HFFc6 (cell line): ENCODE results near the gene STAM2. TPM values are rescaled to one million over a fixed set of nuclear protein-coding genes. Genes with fewer than 3 reads are reported as not detected.
"Not testable (repeated sequence)": the region's sequence is repeated elsewhere in the genome, so short reads cannot be mapped to it uniquely, and the experiment has no call there.

Experiments
- DNase-seq: peaks from one replicate; pipeline ENCODE4 v3.0.0-alpha.2; 2018
- H3K27ac Mint-ChIP-seq: 2 replicates; pipeline ENCODE4 v1.8.0; 2020; ENCODE audit warnings: mild to moderate bottlenecking, mixed read lengths
- H3K27me3 Mint-ChIP-seq: 2 replicates; pipeline ENCODE4 v1.8.0; 2021; ENCODE audit warnings: mild to moderate bottlenecking, moderate library complexity, mixed read lengths; ENCODE audit not compliant: insufficient read depth
- H3K36me3 Mint-ChIP-seq: 2 replicates; pipeline ENCODE4 v1.8.0; 2021; ENCODE audit warnings: low read depth, mixed read lengths
- H3K4me1 Mint-ChIP-seq: 2 replicates; pipeline ENCODE4 v1.8.0; 2020; ENCODE audit warnings: low read depth, mixed read lengths
- H3K4me3 Mint-ChIP-seq: 2 replicates; pipeline ENCODE4 v1.8.0; 2020; ENCODE audit warnings: mild to moderate bottlenecking, moderate library complexity, mixed read lengths
- H3K9me3 Mint-ChIP-seq: 2 replicates; pipeline ENCODE4 v1.8.0; 2020; ENCODE audit warnings: mild to moderate bottlenecking, mixed read lengths
- total RNA-seq, 6 experiments: library from RNA; stranded (reverse); fragmentation: NEBNext Ultra II Directional; extraction: Animal tissue kit (Norgen Biotek cat#: 25700); gene quantifications; 2 replicates in 1 of 6; 3 replicates in 5 of 6; pipeline ENCODE4 v1.2.3, GENCODE V29; 2021
- TF ChIP-seq, protein P1 (sequence below): fragments of 200-600 bp; sonication (generic); IDR thresholded peaks from 2 replicates; pipeline ENCODE4 v1.5.0; 2021; ENCODE audit warnings: antibody characterized with exemption, mild to moderate bottlenecking

Gene STAM2
- total RNA-seq, 6 experiments from 2014 or later, result 33.4 to 40.3 (median 38.5) TPM

- peaks cover 49% of the 10 kb centered on the region for H3K4me1 Mint-ChIP-seq
- H3K27ac Mint-ChIP-seq, result peak overlapping the region; percentile 98
- peaks cover 1% of the 10 kb centered on the region; the same call in 1 of the 2 replicates for H3K27me3 Mint-ChIP-seq
- peak overlapping the region; percentile 87 for H3K4me3 Mint-ChIP-seq
- DNase-seq, result no peak
- TF ChIP-seq, protein P1, sequence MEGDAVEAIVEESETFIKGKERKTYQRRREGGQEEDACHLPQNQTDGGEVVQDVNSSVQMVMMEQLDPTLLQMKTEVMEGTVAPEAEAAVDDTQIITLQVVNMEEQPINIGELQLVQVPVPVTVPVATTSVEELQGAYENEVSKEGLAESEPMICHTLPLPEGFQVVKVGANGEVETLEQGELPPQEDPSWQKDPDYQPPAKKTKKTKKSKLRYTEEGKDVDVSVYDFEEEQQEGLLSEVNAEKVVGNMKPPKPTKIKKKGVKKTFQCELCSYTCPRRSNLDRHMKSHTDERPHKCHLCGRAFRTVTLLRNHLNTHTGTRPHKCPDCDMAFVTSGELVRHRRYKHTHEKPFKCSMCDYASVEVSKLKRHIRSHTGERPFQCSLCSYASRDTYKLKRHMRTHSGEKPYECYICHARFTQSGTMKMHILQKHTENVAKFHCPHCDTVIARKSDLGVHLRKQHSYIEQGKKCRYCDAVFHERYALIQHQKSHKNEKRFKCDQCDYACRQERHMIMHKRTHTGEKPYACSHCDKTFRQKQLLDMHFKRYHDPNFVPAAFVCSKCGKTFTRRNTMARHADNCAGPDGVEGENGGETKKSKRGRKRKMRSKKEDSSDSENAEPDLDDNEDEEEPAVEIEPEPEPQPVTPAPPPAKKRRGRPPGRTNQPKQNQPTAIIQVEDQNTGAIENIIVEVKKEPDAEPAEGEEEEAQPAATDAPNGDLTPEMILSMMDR, result no peak
- peaks cover 19% of the 10 kb centered on the region for H3K36me3 Mint-ChIP-seq
- H3K9me3 Mint-ChIP-seq, result peaks cover 15% of the 10 kb centered on the region; the same call in 1 of the 2 replicates
Measured at GRCh38 chr2:152201466-152201830, 25.9 kb upstream of the STAM2 start.

GRCh38 chr2:152200565-152201465, 25.3 kb upstream of the STAM2 start:
- DNase-seq, result peak; percentile 99
- Mint-ChIP-seq H3K4me1 (peaks cover 49% of the 10 kb centered on the region), H3K4me3 (peak overlapping the region; percentile 87), H3K36me3 (peaks cover 25% of the 10 kb centered on the region), H3K9me3 (peaks cover 20% of the 10 kb centered on the region; the same call in 1 of the 2 replicates), H3K27ac (peak overlapping the region; percentile 98), H3K27me3 (peaks cover 1% of the 10 kb centered on the region; the same call in 1 of the 2 replicates)
- TF ChIP-seq, protein P1, result no peak

DNA sequence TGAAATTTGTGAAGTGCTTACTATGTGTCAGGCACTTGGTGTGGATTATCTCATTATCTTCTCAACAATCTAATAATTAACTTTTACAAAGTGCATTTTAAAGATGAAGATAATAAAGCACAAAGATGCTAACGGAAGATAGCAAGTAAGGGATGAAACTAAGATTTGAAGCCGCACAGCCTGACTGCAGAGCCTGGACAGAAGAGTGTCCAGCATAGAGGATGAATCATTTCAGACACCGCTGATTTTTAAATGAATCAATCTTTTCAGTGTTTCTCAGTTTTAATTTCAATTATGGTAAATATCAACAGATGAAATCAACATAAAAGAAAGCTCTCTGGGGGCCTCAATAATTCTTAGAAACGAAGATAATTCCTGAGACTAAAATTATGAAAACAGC, 24.5 kb upstream of the STAM2 start:
- peaks cover 49% of the 10 kb centered on the region for H3K4me1 Mint-ChIP-seq
- H3K27ac Mint-ChIP-seq, result peak overlapping the region; percentile 98
- H3K4me3 Mint-ChIP-seq, result peak overlapping the region; percentile 87
- H3K36me3 Mint-ChIP-seq, result peaks cover 32% of the 10 kb centered on the region
- no peak for DNase-seq
- peaks cover 23% of the 10 kb centered on the region; the same call in 1 of the 2 replicates for H3K9me3 Mint-ChIP-seq
- peaks cover 1% of the 10 kb centered on the region; the same call in 1 of the 2 replicates for H3K27me3 Mint-ChIP-seq
- TF ChIP-seq, protein P1, result no peak

DNA sequence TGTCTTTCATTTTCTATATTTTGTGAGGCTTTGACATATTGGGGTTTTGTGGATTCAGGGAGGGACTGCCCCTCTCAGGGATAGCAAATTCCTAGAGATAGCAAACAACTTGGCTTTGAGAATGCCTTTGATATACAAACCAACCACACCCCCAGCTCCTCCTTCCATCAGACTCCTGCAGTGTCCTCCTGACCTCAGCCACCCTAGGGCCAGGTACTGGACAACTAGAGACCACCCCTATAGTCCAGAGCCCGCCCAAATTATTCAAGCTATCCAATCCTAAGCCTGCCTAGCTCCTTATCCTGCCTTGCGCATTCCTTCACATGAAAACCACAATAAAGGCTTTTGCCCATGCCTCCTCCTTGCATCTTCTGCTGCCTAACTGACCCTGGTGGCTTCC, 22.9 kb upstream of the STAM2 start:
- Mint-ChIP-seq H3K27me3 (no peaks in the 10 kb centered on the region), H3K4me1 (peaks cover 43% of the 10 kb centered on the region), H3K9me3 (peaks cover 26% of the 10 kb centered on the region; the same call in 1 of the 2 replicates), H3K4me3 (no peak overlapping the region), H3K27ac (no peak overlapping the region), H3K36me3 (peaks cover 38% of the 10 kb centered on the region)
- DNase-seq, result no peak
- TF ChIP-seq, protein P1, result no peak

- peaks cover 37% of the 10 kb centered on the region for H3K36me3 Mint-ChIP-seq
- H3K4me1 Mint-ChIP-seq, result peaks cover 41% of the 10 kb centered on the region
- DNase-seq, H3K4me3 Mint-ChIP-seq, H3K27ac Mint-ChIP-seq, H3K27me3 Mint-ChIP-seq: not testable (repeated sequence)
- peaks cover 26% of the 10 kb centered on the region; the same call in 1 of the 2 replicates for H3K9me3 Mint-ChIP-seq
Measured at GRCh38 chr2:152197508-152198284, 22.1 kb upstream of the STAM2 start.
